HCT116 (cell line): ENCODE results near the gene DZIP1L. TPM values are rescaled to one million over a fixed set of nuclear protein-coding genes. Genes with fewer than 3 reads are reported as not detected.

Source experiments
- ATAC-seq: fragments of 200-7000 bp; cut with Tn5 transposase; 2 replicates; pipeline ENCODE4 v1.9.1; 2020; ENCODE audit warnings: mild to moderate bottlenecking, moderate library complexity
- BruUV-seq: library from RNA; stranded (reverse); fragments of 400-500 nt; replicated peaks from 2 replicates; lab custom pipeline; 2021; lab: Mats Ljungman, UMichigan
- CTCF ChIA-PET: fragments of 300-600 bp; sonication (Branson Sonifier 250); formaldehyde crosslinking; loops from one replicate; lab custom pipeline; 2021; ENCODE audit warnings: antibody characterized with exemption; lab: Charles Lee
- POLR2A ChIA-PET: fragments of 300-600, 350-600 bp; sonication (Branson Sonifier 250); formaldehyde crosslinking; loops from one replicate; lab custom pipeline; 2021; ENCODE audit warnings: antibody characterized with exemption; lab: Charles Lee
- RAD21 ChIA-PET, 2 experiments: fragments of 300-600 bp; sonication (Branson Sonifier 250); formaldehyde crosslinking; loops; one replicate each; lab custom pipeline; 2023; ENCODE audit warnings: low total read pairs in 2 of 2; ENCODE audit not compliant: uncharacterized antibody in 2 of 2, unreplicated experiment in 2 of 2, low non-redundant PET in 1 of 2; lab: Charles Lee
- DNase-seq: peaks from one replicate; pipeline ENCODE4 v3.0.0-alpha.2; 2010; ENCODE audit warnings: low read depth, low spot score
- H2AFZ ChIP-seq: fragments of 200-600 bp; shearing (Covaris generic), sonication (generic); 2 replicates; pipeline ENCODE4 v1.6.1; 2017; ENCODE audit warnings: low read depth, mixed run types, mixed read lengths, antibody characterized with exemption, low read length; ENCODE audit not compliant: poor library complexity, severe bottlenecking
- H3K27ac ChIP-seq: 2 replicates; pipeline ENCODE4 v1.5.1; 2012; ENCODE audit warnings: low read depth, low read length
- H3K27me3 ChIP-seq: fragments of 200-600 bp; sonication (generic); 2 replicates; pipeline ENCODE4 v1.6.1; 2016; ENCODE audit warnings: mixed run types, low read length, mixed read lengths; ENCODE audit not compliant: insufficient read depth
- H3K36me3 ChIP-seq, 2 experiments: fragments of 200-500 bp in 1 of 2; fragments of 200-600 bp in 1 of 2; sonication (Bioruptor generic) in 1 of 2; sonication (generic) in 1 of 2; 2 replicates each; pipeline versions ENCODE4 v1.5.1 to v1.6.1; 2014 to 2016; ENCODE audit warnings: low read length in 2 of 2, inconsistent platforms in 1 of 2, mixed read lengths in 1 of 2, mixed run types in 1 of 2; ENCODE audit not compliant: insufficient read depth in 2 of 2, control insufficient read depth in 1 of 2
- H3K4me1 ChIP-seq, 2 experiments: fragments of 200-600 bp in 1 of 2; sonication (generic) in 1 of 2; 2 replicates each; pipeline versions ENCODE4 v1.5.1 to v1.6.1; 2012 to 2017; ENCODE audit warnings: low read length in 2 of 2, inconsistent platforms in 1 of 2, mild to moderate bottlenecking in 1 of 2, mixed read lengths in 1 of 2, mixed run types in 1 of 2, moderate library complexity in 1 of 2; ENCODE audit not compliant: insufficient read depth in 2 of 2, control insufficient read depth in 1 of 2
- H3K4me2 ChIP-seq: fragments of 200-600 bp; sonication (generic); 2 replicates; pipeline ENCODE4 v1.6.1; 2017; ENCODE audit warnings: mixed run types, low read length, mixed read lengths
- H3K4me3 ChIP-seq, 2 experiments: fragments of 200-600 bp in 1 of 2; sonication (generic) in 1 of 2; replicated peaks in 1 of 2; 2 replicates each; pipeline ENCODE4 v1.5.1; 2011 to 2016; ENCODE audit warnings: low read length in 2 of 2, control low read depth in 1 of 2, low read depth in 1 of 2, mild to moderate bottlenecking in 1 of 2, mixed read lengths in 1 of 2, mixed run types in 1 of 2
- H3K79me2 ChIP-seq: fragments of 200-600 bp; sonication (generic); 2 replicates; pipeline ENCODE4 v1.6.1; 2017; ENCODE audit warnings: mild to moderate bottlenecking, mixed run types, low read length, moderate library complexity, mixed read lengths; ENCODE audit not compliant: insufficient read depth
- H3K9ac ChIP-seq: fragments of 200-600 bp; sonication (generic); 2 replicates; pipeline ENCODE4 v1.6.1; 2016; ENCODE audit warnings: low read length, mixed read lengths
- H3K9me2 ChIP-seq: fragments of 200-600 bp; sonication (generic), shearing (Covaris generic); 2 replicates; pipeline ENCODE4 v1.6.1; 2017; ENCODE audit warnings: mixed run types, mild to moderate bottlenecking, moderate library complexity; ENCODE audit not compliant: insufficient read depth
- H3K9me3 ChIP-seq, 2 experiments: fragments of 200-500 bp in 1 of 2; fragments of 200-600 bp in 1 of 2; sonication (Bioruptor generic) in 1 of 2; sonication (generic) in 1 of 2; 2 replicates each; pipeline ENCODE4 v1.6.1; 2014 to 2017; ENCODE audit warnings: low read length in 2 of 2, mixed read lengths in 2 of 2, inconsistent platforms in 1 of 2, low read depth in 1 of 2, mild to moderate bottlenecking in 1 of 2, mixed run types in 1 of 2, moderate library complexity in 1 of 2; ENCODE audit not compliant: control insufficient read depth in 1 of 2, insufficient read depth in 1 of 2
- H4K20me1 ChIP-seq: fragments of 200-600 bp; sonication (generic), shearing (Covaris generic); 2 replicates; pipeline ENCODE4 v1.6.1; 2017; ENCODE audit warnings: mixed run types, mild to moderate bottlenecking, moderate library complexity; ENCODE audit not compliant: insufficient read depth
- ATF3 ChIP-seq: IDR thresholded peaks from 2 replicates; pipeline ENCODE4 v1.6.1; 2012
- CBX3 ChIP-seq: IDR thresholded peaks from 2 replicates; pipeline ENCODE4 v1.6.1; 2012; ENCODE audit warnings: low read depth
- CEBPB ChIP-seq: IDR thresholded peaks from 2 replicates; pipeline ENCODE4 v1.6.1; 2012; ENCODE audit warnings: low read depth
- CTCF ChIP-seq, 3 experiments: fragments of 200-600 bp in 1 of 3; sonication (generic) in 1 of 3; IDR thresholded peaks in 2 of 3; conservative IDR thresholded peaks in 1 of 3; 2 replicates each; pipeline ENCODE4 v1.5.1; 2012 to 2017; ENCODE audit warnings: low read depth in 2 of 3, low read length in 2 of 3, antibody characterized with exemption in 1 of 3, borderline replicate concordance in 1 of 3, control low read depth in 1 of 3, mild to moderate bottlenecking in 1 of 3, mixed read lengths in 1 of 3, mixed run types in 1 of 3, moderate library complexity in 1 of 3; ENCODE audit not compliant: insufficient read depth in 1 of 3
- EGR1 ChIP-seq: IDR thresholded peaks from 2 replicates; pipeline ENCODE4 v1.6.1; 2012; ENCODE audit warnings: low read depth
- ELF1 ChIP-seq: IDR thresholded peaks from 2 replicates; pipeline ENCODE4 v1.6.1; 2012; ENCODE audit warnings: low read depth, borderline replicate concordance
- EZH2 ChIP-seq: fragments of 200-600 bp; sonication (generic); IDR thresholded peaks from 2 replicates; pipeline ENCODE4 v1.6.1; 2017; ENCODE audit warnings: antibody characterized with exemption, mixed run types
- EZH2phosphoT487 ChIP-seq: fragments of 200-600 bp; IDR thresholded peaks from 2 replicates; pipeline ENCODE4 v1.6.1; 2018; ENCODE audit warnings: antibody characterized with exemption, borderline replicate concordance
- FOSL1 ChIP-seq: IDR thresholded peaks from 2 replicates; pipeline ENCODE4 v1.6.1; 2012; ENCODE audit warnings: low read depth
- JUND ChIP-seq: IDR thresholded peaks from 2 replicates; pipeline ENCODE4 v1.6.1; 2012
- MAX ChIP-seq: IDR thresholded peaks from 2 replicates; pipeline ENCODE4 v1.6.1; 2012
- POLR2A ChIP-seq: IDR thresholded peaks from 2 replicates; pipeline ENCODE4 v1.7.0; 2011; ENCODE audit warnings: borderline replicate concordance; ENCODE audit not compliant: insufficient read depth, insufficient read length; ENCODE audit errors: extremely low read depth
- REST ChIP-seq: IDR thresholded peaks from 2 replicates; pipeline ENCODE4 v1.6.1; 2012; ENCODE audit warnings: low read depth
- SIN3A ChIP-seq: IDR thresholded peaks from 2 replicates; pipeline ENCODE4 v1.6.1; 2012; ENCODE audit warnings: low read depth
- SP1 ChIP-seq: IDR thresholded peaks from 2 replicates; pipeline ENCODE4 v1.6.1; 2012; ENCODE audit warnings: low read depth
- TCF7L2 ChIP-seq: IDR thresholded peaks from 2 replicates; pipeline ENCODE4 v1.7.0; 2011; ENCODE audit warnings: borderline replicate concordance, inconsistent platforms; ENCODE audit not compliant: insufficient read depth, insufficient read length; ENCODE audit errors: extremely low read depth
- YY1 ChIP-seq: IDR thresholded peaks from 2 replicates; pipeline ENCODE4 v1.6.1; 2011; ENCODE audit warnings: low read length, low read depth, moderate library complexity, mild to moderate bottlenecking; ENCODE audit not compliant: insufficient replicate concordance; ENCODE audit errors: extremely low read depth
- ZBTB33 ChIP-seq: IDR thresholded peaks from 2 replicates; pipeline ENCODE4 v1.6.1; 2011; ENCODE audit warnings: mild to moderate bottlenecking, low read length, moderate library complexity; ENCODE audit not compliant: insufficient replicate concordance; ENCODE audit errors: extremely low read depth
- ZNF274 ChIP-seq: fragments of 200-500 bp; sonication (Bioruptor generic); IDR thresholded peaks from 2 replicates; pipeline ENCODE4 v1.6.1; 2014; ENCODE audit warnings: mild to moderate bottlenecking, low read depth, low read length, inconsistent platforms
- intact Hi-C: fragments of 100-400 bp; cut with micrococcal nuclease; formaldehyde crosslinking; loops from 2 replicates; pipeline ENCODE4 v1.10.0; 2022
- total RNA-seq: library from RNA; stranded (reverse); gene quantifications from one replicate; pipeline ENCODE4 v1.2.1, GENCODE V29; 2021; ENCODE audit not compliant: unreplicated experiment

DZIP1L gene
- total RNA-seq, 1 experiment from 2014 or later, result 9.6 TPM

GRCh38 chr3:138066383-138066782, 49.0 kb downstream of the DZIP1L start:
- no peaks in the 10 kb centered on the region for H3K9me2 ChIP-seq
- H3K4me1 ChIP-seq, result no peaks in the 10 kb centered on the region
- DNase-seq, result no peak
- intact Hi-C loops, result loop anchor here (5.0 kb wide), 1 partner anchor 261 kb away; the partner anchor contains the start of gene NME9
- H4K20me1 ChIP-seq, result no peaks in the 10 kb centered on the region
- H3K27me3 ChIP-seq, result no peaks in the 10 kb centered on the region
- no peaks in the 10 kb centered on the region for H3K9me3 ChIP-seq
- H3K79me2 ChIP-seq, result no peaks in the 10 kb centered on the region
- no peak overlapping the region for H3K9ac ChIP-seq
- peaks cover 0 to 8% of the 10 kb centered on the region in 2 experiments; a peak in 2 of 4 replicates for H3K36me3 ChIP-seq
- CTCF ChIA-PET, result no interaction called here
- H3K4me3 ChIP-seq, result no peak overlapping the region
- no peak overlapping the region for H2AFZ ChIP-seq
- no peak overlapping the region for H3K27ac ChIP-seq
- TF ChIP-seq CBX3 (no peak), JUND (no peak), REST (no peak), ELF1 (no peak), YY1 (no peak), ZNF274 (no peak), POLR2A (no peak), CEBPB (no peak), CTCF (IDR thresholded peaks at IDR 0.05 in 2 of 3, conservative IDR thresholded peaks at IDR 0.05 in 1 of 3; ENCODE audit: borderline replicate concordance in 1 of 3, insufficient read depth in 1 of 3, low read depth in 2 of 3, low read length in 2 of 3) (no peak), MAX (no peak), FOSL1 (no peak), ZBTB33 (no peak), TCF7L2 (no peak), EZH2phosphoT487 (no peak), EZH2 (no peak), ATF3 (no peak), EGR1 (no peak), SIN3A (no peak), SP1 (no peak)
- RAD21 ChIA-PET, result no interaction called here
- ATAC-seq, result no peak
- no peak overlapping the region for H3K4me2 ChIP-seq
- POLR2A ChIA-PET, result no interaction called here
- no TSS peak for BruUV-seq
